Cardiac muscle cell (in vitro differentiated cells and primary cell): ENCODE data around the gene PLCB2. TPM values are rescaled to one million over a fixed set of nuclear protein-coding genes. Genes with fewer than 3 reads are reported as not detected.

Experiments used
- DNase-seq, 2 donors: peaks; one replicate each; pipeline versions ENCODE4 v3.0.0 to v3.0.0-alpha.2; 2010 to 2017; ENCODE audit warnings: low read depth in 1 of 2, low spot score in 1 of 2
- H3K27ac ChIP-seq: fragments of 200-600 bp; sonication (generic); 2 replicates; pipeline ENCODE4 v1.5.1; 2016
- H3K27me3 ChIP-seq: fragments of 200-600 bp; sonication (generic); 2 replicates; pipeline ENCODE4 v1.6.0; 2016; ENCODE audit warnings: control low read depth
- H3K36me3 ChIP-seq: fragments of 200-600 bp; sonication (generic); 2 replicates; pipeline ENCODE4 v1.5.1; 2016; ENCODE audit warnings: control low read depth
- H3K4me1 ChIP-seq: fragments of 200-600 bp; sonication (generic); 2 replicates; pipeline ENCODE4 v1.8.1; 2017; ENCODE audit warnings: low read depth, mild to moderate bottlenecking, mixed run types
- H3K4me3 ChIP-seq: fragments of 200-600 bp; sonication (generic); 2 replicates; pipeline ENCODE4 v1.5.1; 2016; ENCODE audit warnings: mild to moderate bottlenecking
- H3K9me3 ChIP-seq: fragments of 200-600 bp; sonication (generic); 2 replicates; pipeline ENCODE4 v1.5.1; 2017; ENCODE audit warnings: low read depth, mild to moderate bottlenecking, control low read depth
- CTCF ChIP-seq: IDR thresholded peaks from 2 replicates; pipeline ENCODE4 v1.5.1; 2012; ENCODE audit warnings: low read depth, mild to moderate bottlenecking, low read length
- polyA plus RNA-seq: library from polyadenylated mRNA; unstranded; fragments of >200 nt; fragmentation: Nextera tagmentation; extraction: Ambion mirVana; gene quantifications from 2 replicates; pipeline ENCODE4 v1.2.1, GENCODE V29; 2016
- total RNA-seq: library from RNA; depleted of rRNA; stranded (reverse); fragments of >200 nt; gene quantifications from 2 replicates; pipeline ENCODE4 v1.2.3, GENCODE V29; 2016

The PLCB2 gene
- total and polyA plus RNA-seq, 2 experiments from 2014 or later: 28.3 to 41.2 TPM

GRCh38 chr15:40334941-40335795 lies 27.4 kb upstream of the PLCB2 start:
- no peak for TF ChIP-seq CTCF
- Histone ChIP-seq H3K27me3 (no peaks in the 10 kb centered on the region), H3K4me3 (no peak overlapping the region), H3K27ac (no peak overlapping the region), H3K9me3 (no peaks in the 10 kb centered on the region), H3K4me1 (peaks cover 56% of the 10 kb centered on the region), H3K36me3 (no peaks in the 10 kb centered on the region)
- no peak for DNase-seq

- peaks cover 56% of the 10 kb centered on the region for H3K4me1 ChIP-seq
- DNase-seq: no peak
- H3K36me3 ChIP-seq: peaks cover under 1% of the 10 kb centered on the region
- no peak overlapping the region for H3K4me3 ChIP-seq
- TF ChIP-seq CTCF: no peak
- no peaks in the 10 kb centered on the region for H3K9me3 ChIP-seq
- H3K27me3 ChIP-seq: no peaks in the 10 kb centered on the region
- peak overlapping the region; percentile 1 for H3K27ac ChIP-seq
Observed at GRCh38 chr15:40334541-40334940, 26.8 kb upstream of the PLCB2 start.

GRCh38 chr15:40333922-40334492 lies 26.3 kb upstream of the PLCB2 start:
- peaks cover 59% of the 10 kb centered on the region for H3K4me1 ChIP-seq
- no peaks in the 10 kb centered on the region for H3K27me3 ChIP-seq
- H3K4me3 ChIP-seq: no peak overlapping the region
- TF ChIP-seq CTCF: no peak
- peaks cover 6% of the 10 kb centered on the region for H3K36me3 ChIP-seq
- H3K9me3 ChIP-seq: no peaks in the 10 kb centered on the region
- peak overlapping the region; percentile 1 for H3K27ac ChIP-seq
- DNase-seq: peak in 1 of 2 donors; percentile 90

GRCh38 chr15:40332113-40332781 lies 24.5 kb upstream of the PLCB2 start:
- H3K9me3 ChIP-seq: no peaks in the 10 kb centered on the region
- no peaks in the 10 kb centered on the region for H3K27me3 ChIP-seq
- no peak for DNase-seq
- H3K36me3 ChIP-seq: peaks cover 6% of the 10 kb centered on the region
- no peak overlapping the region for H3K4me3 ChIP-seq
- peak overlapping the region; percentile 99 for H3K27ac ChIP-seq
- TF ChIP-seq CTCF: no peak
- H3K4me1 ChIP-seq: peaks cover 73% of the 10 kb centered on the region

GRCh38 chr15:40331637-40332036 lies 23.9 kb upstream of the PLCB2 start:
- Histone ChIP-seq H3K4me3 (no peak overlapping the region), H3K9me3 (no peaks in the 10 kb centered on the region), H3K27ac (peak overlapping the region; percentile 99), H3K27me3 (no peaks in the 10 kb centered on the region), H3K36me3 (peaks cover 6% of the 10 kb centered on the region), H3K4me1 (peaks cover 79% of the 10 kb centered on the region)
- TF ChIP-seq CTCF: no peak
- no peak for DNase-seq
